Tibial nerve (tissue), 4 donors: ENCODE measurements around the gene ZNF213.

Experiments used
- EP300 ChIP-seq, 2 donors: sonication (generic); formaldehyde crosslinking; IDR thresholded peaks; one replicate each; pipeline ENCODE4 v1.6.1; 2017; ENCODE audit warnings: antibody characterized with exemption in 2 of 2, mild to moderate bottlenecking in 1 of 2
- POLR2A ChIP-seq, 2 donors: fragments of 450-650 bp; IDR thresholded peaks; one replicate each; pipeline ENCODE4 v1.6.1; 2017; ENCODE audit warnings: antibody characterized with exemption in 2 of 2, mild to moderate bottlenecking in 2 of 2, moderate library complexity in 2 of 2
- TF ChIP-seq, protein P1 (sequence below), 5 experiments: fragments of 200-600 bp in 3 of 5; fragments of 450-650 bp in 2 of 5; sonication (generic) in 3 of 5; IDR thresholded peaks; one replicate each; pipeline ENCODE4 v1.5.1; 2016 to 2019; ENCODE audit warnings: antibody characterized with exemption in 5 of 5, mild to moderate bottlenecking in 3 of 5, moderate library complexity in 2 of 5

GRCh38 chr16:3119286-3119685 lies 15.5 kb upstream of the ZNF213 start:
- TF ChIP-seq, protein P1, sequence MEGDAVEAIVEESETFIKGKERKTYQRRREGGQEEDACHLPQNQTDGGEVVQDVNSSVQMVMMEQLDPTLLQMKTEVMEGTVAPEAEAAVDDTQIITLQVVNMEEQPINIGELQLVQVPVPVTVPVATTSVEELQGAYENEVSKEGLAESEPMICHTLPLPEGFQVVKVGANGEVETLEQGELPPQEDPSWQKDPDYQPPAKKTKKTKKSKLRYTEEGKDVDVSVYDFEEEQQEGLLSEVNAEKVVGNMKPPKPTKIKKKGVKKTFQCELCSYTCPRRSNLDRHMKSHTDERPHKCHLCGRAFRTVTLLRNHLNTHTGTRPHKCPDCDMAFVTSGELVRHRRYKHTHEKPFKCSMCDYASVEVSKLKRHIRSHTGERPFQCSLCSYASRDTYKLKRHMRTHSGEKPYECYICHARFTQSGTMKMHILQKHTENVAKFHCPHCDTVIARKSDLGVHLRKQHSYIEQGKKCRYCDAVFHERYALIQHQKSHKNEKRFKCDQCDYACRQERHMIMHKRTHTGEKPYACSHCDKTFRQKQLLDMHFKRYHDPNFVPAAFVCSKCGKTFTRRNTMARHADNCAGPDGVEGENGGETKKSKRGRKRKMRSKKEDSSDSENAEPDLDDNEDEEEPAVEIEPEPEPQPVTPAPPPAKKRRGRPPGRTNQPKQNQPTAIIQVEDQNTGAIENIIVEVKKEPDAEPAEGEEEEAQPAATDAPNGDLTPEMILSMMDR (IDR thresholded peaks at IDR 0.05), result no peak
- TF ChIP-seq EP300 (IDR thresholded peaks at IDR 0.05), result no peak
- TF ChIP-seq POLR2A (IDR thresholded peaks at IDR 0.05), result no peak
